GM19328 (cell line): ENCODE data around the gene NCK1.
"Not testable (repeated sequence)": the region's sequence is repeated elsewhere in the genome, so short reads cannot be mapped to it uniquely, and the experiment has no call there.

Experiments used
- ATAC-seq: cut with Tn5 transposase; IDR thresholded peaks from one replicate; pipeline ENCODE4 v1.9.1; 2021; ENCODE audit warnings: mild to moderate bottlenecking, moderate library complexity; ENCODE audit not compliant: unreplicated experiment

Gene NCK1

DNA sequence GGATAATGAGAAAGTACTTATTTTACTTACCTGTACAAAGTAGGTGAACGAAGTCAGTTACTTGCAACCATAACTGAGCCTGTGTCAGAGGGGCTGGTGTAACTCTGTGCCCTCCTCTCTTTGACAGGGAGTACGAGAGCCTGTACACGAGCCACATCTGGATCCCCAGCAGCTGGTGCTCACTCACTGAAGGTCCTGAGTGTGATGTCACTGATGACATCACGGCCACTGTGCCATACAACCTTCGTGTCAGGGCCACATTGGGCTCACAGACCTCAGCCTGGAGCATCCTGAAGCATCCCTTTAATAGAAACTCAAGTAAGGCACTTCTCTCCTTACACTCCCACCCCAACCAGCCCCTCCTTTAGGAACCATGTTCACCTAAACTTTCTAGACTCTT is 120.0 kb downstream of the NCK1 start:
- ATAC-seq: no peak

DNA sequence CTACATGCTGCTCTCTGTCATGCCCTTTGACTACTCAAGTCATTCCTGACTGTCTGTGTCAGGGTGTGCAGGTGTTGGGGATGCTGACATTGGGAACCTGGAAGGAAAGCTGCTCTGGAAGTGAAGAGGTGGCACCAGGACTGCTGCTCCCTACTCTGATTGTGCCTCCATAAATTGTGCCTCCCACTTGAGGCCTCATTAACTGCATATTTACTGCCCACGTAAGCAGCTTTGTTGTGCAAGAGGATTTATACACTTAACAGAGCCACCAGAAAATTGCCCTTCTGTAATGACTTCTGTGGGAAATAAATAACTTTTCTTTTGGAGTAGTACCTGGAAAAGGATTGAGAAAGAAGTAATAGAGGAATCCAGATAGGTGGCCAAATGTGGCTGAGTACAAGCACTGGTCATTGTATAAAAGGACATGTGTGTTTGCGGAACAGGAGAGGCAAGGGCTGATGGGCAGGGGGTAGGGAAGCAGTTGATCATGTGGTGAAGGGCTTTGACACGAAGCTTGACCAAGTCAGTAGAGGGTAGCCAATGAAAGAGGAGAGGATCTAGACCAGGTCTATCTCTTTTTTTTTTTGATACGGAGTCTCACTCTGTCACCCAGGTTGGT is 120.6 kb downstream of the NCK1 start:
- no peak for ATAC-seq

DNA sequence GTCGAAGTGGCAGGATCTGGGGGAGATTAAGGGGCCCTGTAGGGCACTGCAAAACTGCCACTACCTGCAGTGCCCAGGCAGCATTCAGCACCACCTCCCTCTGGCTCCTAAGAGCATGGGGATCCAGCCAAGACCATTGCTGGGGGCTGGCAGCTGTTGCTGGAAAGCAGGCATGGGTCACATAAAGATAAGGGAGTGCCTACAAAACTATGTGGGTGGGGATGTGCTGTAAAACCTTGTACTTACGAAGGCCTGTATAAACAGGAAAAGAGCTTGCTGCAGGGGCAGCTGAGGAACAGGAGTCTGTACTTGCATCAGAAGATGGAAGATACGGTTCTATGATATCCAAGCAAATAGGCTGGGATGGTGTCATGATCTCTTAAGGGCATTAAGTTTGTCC is 122.8 kb downstream of the NCK1 start:
- ATAC-seq: no peak

DNA sequence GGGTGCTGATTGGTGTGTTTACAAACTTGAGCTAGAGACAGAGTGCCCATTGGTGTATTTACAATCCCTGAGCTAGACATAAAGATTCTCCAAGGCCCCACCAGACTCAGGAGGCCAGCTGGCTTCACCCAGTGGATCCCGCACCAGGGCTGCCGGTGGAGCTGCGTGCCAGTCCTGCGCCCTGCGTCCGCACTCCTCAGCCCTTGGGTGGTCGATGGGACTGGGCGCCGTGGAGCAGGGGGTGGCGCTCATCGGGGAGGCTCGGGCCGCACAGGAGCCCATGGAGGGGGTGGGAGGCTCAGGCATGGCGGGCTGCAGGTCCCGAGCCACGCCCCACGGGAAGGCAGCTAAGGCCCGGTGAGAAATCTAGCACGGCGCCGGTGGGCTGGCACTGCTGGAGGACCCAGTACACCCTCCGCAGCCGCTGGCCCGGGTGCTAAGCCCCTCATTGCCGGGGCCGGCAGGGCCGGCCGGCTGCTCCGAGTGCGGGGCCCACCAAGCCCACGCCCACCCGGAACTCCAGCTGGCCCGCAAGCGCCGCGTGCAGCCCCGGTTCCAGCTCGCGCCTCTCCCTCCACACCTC is 125.5 kb downstream of the NCK1 start:
- not testable (repeated sequence) for ATAC-seq

DNA sequence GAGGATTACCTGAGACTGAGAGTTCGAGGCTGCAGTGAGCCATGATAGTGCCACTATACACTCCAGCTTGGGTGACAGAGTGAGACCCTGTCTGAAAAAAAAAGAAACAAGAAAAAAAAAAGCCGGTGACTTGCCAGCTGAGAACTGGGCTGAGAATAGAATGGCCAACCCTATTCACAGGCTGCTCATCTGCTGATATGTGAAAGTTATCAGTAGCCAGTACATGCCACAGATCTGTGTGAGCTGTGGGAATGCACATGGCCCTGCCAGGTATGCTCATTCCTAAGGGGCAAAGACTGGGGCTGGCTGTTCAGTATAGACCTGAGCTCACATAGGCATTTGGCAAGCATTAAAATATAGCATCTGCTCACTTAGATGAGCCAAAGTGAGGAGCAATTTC is 126.6 kb downstream of the NCK1 start:
- no peak for ATAC-seq

DNA sequence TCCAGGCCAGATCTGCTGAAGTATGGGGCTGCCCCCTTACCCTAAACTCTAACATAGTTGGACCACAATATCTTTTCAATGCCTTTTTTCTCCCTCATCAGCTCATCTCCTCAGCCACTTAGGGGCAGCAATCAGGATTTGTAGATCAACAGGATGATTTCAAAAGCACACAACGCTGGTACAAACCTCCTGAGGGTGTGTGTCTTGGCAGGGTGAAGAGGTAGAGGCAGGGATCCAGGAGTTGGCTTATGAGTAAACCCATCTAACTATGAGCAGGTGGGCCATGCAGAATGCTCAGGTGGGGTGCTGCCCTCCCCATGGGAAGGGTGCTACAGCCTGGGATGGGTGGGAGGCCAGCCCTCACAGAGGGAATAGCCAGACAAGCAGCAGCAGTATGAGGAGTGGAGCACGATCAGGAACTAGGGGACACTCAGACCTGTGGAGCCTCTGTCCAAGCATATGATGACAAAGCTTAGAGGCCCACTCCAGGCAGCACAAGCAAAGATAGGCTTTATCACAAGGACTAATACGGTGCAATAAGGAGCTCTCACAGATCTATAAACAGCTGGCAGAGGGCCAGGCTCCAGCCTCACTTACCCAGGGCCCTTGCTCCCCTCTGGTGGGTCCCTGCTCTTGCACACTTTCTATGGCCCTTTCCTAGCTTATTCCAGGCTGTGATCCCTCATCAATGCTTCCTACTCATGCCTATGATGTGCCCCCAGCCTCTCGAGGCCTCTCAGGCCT is 127.9 kb downstream of the NCK1 start:
- no peak for ATAC-seq

DNA sequence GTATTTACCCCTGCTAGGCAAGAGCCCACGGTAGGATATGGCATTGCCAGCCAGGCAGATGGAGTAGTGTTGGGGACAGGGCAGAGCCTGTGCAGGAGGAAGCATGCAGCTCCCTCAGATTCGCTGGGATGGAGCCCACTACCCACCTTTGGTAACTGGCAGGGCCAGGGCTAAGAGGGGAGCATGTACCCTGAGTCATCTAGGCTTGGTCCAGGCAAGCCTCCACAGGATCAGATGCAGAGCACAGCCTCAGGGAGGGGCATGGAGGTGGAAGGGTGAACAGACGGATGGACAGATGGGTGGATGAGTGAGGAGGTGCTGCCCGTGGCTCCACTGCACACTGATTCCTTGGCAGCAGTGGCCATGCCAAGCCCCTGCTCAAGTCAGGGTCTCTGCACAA is 128.8 kb downstream of the NCK1 start:
- no peak for ATAC-seq

DNA sequence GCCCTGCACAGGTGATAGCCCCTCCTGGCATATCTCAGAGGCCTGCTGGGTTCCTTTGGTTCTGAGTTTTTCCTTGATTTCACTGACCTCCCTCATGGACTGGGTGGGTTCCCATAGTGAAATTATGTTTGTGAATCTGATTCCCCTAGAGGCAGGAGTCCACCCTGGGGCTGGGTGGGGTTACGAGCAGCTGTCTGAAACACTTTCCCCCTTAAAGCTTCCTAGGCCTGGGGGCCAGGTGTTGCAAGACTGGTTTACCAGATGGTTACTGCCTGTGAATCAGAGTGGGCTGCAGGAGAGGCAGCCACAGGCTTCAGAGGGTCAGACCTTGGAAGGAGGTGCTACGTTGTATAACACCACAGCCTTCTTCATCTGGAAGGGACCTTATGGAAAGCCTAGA is 130.1 kb downstream of the NCK1 start:
- no peak for ATAC-seq

DNA sequence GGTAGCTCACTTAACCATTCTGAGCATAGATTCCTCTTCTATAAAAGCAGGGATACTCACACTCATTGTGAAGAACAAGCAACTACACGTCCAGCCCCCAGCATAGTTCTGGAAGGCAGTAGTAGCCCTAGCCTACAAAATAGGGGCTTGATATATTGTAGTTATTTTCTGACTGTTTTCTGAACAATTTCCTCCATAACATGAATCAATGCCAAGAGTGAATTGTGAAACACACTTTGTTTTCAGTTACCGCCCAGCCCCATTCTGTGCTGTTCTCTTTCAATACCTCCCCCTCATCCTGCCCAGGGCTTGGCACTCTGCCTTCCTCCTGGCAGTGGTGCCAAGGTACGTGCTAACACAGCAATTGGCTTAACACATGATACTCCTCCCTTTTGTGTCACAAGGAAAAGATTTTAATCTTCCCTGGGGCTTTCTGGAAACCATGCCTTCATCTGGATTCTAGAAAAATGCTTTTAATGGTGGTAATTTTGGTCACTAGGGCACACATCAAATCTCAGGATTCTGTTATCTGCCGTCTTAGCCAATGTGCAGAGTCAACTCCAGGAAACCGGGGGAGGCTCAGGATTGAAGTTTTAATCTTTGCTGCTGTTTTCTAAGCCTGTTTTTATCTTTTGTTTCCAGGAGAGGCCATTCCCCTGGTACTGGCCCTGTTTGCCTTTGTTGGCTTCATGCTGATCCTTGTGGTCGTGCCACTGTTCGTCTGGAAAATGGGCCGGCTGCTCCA is 132.9 kb downstream of the NCK1 start:
- no peak for ATAC-seq

DNA sequence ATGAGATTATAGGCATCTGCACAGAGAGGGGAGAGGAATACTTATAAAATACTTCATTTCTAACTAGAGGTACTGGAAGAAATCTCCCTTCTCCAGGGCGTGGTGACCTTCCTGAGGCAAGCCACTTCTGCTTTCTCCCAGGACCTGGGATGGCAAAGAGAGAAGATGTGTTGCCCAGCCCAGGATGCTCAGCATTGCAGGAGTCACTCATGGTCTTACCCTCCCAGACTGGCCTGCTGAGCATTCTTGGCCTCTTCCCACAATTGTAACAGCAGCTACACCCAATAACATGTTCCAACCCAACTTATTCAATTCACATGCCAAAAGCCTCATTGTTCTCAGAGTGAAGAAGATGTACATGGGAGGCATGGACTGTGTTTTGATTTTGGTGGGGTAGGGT is 133.6 kb downstream of the NCK1 start:
- ATAC-seq: no peak
